MCF 10A (cell line): Measurements from ENCODE around the gene SPPL3. TPM values are rescaled to one million over a fixed set of nuclear protein-coding genes. Genes with fewer than 3 reads are reported as not detected.
A peak's percentile ranks its signal among the peaks of the same experiment; 100 is the strongest.

Source experiments
- BruUV-seq: library from RNA; stranded (reverse); fragments of 400-500 nt; replicated peaks from 2 replicates; lab custom pipeline; 2021; lab: Mats Ljungman, UMichigan
- CTCF ChIA-PET: fragments of 300-600 bp; sonication (Branson Sonifier 250); formaldehyde crosslinking; extraction: SDS; loops from one replicate; lab custom pipeline; 2021; ENCODE audit warnings: antibody characterized with exemption, inconsistent platforms; lab: Yijun Ruan, JAX
- POLR2A ChIA-PET: fragments of 300-600, 350-650 bp; sonication (Branson Sonifier 250); formaldehyde crosslinking; extraction: SDS; loops from one replicate; lab custom pipeline; 2020; ENCODE audit warnings: antibody characterized with exemption, inconsistent platforms; lab: Yijun Ruan, JAX
- DNase-seq: peaks from one replicate; pipeline ENCODE4 v3.0.0-alpha.2; 2018; ENCODE audit not compliant: unreplicated experiment
- H3K27ac Mint-ChIP-seq: one replicate; pipeline ENCODE4 v1.8.0; 2022; ENCODE audit warnings: mild to moderate bottlenecking, low read depth, mixed read lengths; ENCODE audit not compliant: unreplicated experiment
- H3K27me3 Mint-ChIP-seq: one replicate; pipeline ENCODE4 v1.8.0; 2022; ENCODE audit warnings: mixed read lengths; ENCODE audit not compliant: insufficient read depth, unreplicated experiment
- H3K36me3 Mint-ChIP-seq: one replicate; pipeline ENCODE4 v1.8.0; 2022; ENCODE audit warnings: mild to moderate bottlenecking, moderate library complexity, mixed read lengths; ENCODE audit not compliant: insufficient read depth, unreplicated experiment
- H3K4me1 Mint-ChIP-seq: one replicate; pipeline ENCODE4 v1.8.0; 2022; ENCODE audit warnings: mixed read lengths; ENCODE audit not compliant: insufficient read depth, unreplicated experiment
- H3K4me3 Mint-ChIP-seq: one replicate; pipeline ENCODE4 v1.8.0; 2022; ENCODE audit warnings: mild to moderate bottlenecking, moderate library complexity, mixed read lengths; ENCODE audit not compliant: unreplicated experiment
- H3K9me3 Mint-ChIP-seq: one replicate; pipeline ENCODE4 v1.8.0; 2022; ENCODE audit warnings: mixed read lengths; ENCODE audit not compliant: unreplicated experiment
- intact Hi-C: fragments of 100-400 bp; cut with micrococcal nuclease; formaldehyde crosslinking; loops from 2 replicates; pipeline ENCODE4 v1.14.1; 2022
- total RNA-seq: library from RNA; stranded (reverse); gene quantifications from 2 replicates; pipeline ENCODE4 v1.2.3, GENCODE V29; 2022
- TF ChIP-seq, protein P1 (sequence below): fragments of 200-600 bp; IDR thresholded peaks from one replicate; pipeline ENCODE4 v1.8.0; 2022; ENCODE audit warnings: antibody characterized with exemption, mild to moderate bottlenecking; ENCODE audit not compliant: unreplicated experiment

Gene SPPL3
- total RNA-seq, 1 experiment from 2014 or later = 32.6 TPM

DNA sequence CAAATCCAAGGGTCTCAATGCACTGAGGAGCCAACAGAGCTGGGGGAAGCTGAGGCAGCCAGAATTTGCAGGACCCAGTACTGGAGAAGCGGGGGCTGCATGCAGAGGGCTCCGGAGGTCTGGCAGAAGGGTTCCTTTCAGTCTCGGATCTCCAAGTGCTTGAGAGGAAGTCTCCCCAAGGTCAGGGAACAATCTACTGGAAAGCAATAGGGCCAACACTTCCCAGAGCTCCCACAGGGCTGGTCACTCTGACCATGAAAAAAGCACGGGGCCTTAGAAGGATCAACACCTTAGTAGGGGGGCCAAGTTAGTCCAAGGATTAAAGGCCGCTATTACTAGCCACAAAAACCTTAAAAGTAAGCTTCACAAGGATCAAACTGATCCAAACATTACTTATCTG is 31.7 kb downstream of the SPPL3 start:
- no peaks in the 10 kb centered on the region for H3K9me3 Mint-ChIP-seq
- TF ChIP-seq, protein P1, sequence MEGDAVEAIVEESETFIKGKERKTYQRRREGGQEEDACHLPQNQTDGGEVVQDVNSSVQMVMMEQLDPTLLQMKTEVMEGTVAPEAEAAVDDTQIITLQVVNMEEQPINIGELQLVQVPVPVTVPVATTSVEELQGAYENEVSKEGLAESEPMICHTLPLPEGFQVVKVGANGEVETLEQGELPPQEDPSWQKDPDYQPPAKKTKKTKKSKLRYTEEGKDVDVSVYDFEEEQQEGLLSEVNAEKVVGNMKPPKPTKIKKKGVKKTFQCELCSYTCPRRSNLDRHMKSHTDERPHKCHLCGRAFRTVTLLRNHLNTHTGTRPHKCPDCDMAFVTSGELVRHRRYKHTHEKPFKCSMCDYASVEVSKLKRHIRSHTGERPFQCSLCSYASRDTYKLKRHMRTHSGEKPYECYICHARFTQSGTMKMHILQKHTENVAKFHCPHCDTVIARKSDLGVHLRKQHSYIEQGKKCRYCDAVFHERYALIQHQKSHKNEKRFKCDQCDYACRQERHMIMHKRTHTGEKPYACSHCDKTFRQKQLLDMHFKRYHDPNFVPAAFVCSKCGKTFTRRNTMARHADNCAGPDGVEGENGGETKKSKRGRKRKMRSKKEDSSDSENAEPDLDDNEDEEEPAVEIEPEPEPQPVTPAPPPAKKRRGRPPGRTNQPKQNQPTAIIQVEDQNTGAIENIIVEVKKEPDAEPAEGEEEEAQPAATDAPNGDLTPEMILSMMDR = no peak
- BruUV-seq = no TSS peak
- no peak for DNase-seq
- peaks cover 6% of the 10 kb centered on the region for H3K36me3 Mint-ChIP-seq
- intact Hi-C loops = no loop called here
- H3K4me3 Mint-ChIP-seq = no peak overlapping the region
- H3K27ac Mint-ChIP-seq = peak overlapping the region; percentile 51
- H3K4me1 Mint-ChIP-seq = peaks cover 12% of the 10 kb centered on the region
- CTCF ChIA-PET = interaction anchor here (0.6 kb wide), 1 partner anchor 188 kb away, joined by 4 read pairs; no protein-coding TSS in a partner anchor
- POLR2A ChIA-PET = no interaction called here
- no peaks in the 10 kb centered on the region for H3K27me3 Mint-ChIP-seq

DNA sequence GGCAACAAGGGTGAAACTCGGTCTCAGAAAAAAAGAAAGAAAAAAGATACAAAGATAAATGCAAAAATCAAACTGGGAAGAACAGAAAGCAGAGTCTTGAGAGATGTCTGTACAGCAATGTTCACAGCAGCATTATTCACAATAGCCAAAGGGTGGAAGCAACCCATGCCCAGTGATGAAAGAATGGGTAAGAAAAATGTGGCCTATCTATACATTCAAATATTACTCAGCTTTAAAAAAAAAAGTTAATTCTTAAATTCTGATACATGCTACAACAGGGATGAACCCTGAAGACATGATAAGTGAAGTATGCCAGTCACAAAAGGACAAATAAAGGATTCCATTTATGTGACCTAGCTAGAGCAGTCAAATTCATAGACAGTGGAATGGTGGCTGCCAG is 33.7 kb downstream of the SPPL3 start:
- H3K4me3 Mint-ChIP-seq = no peak overlapping the region
- BruUV-seq = no TSS peak
- H3K4me1 Mint-ChIP-seq = peaks cover 20% of the 10 kb centered on the region
- CTCF ChIA-PET = interaction anchor here (1.3 to 1.8 kb wide), 2 partner anchors 13 to 102 kb away, joined by 4 to 6 read pairs; no protein-coding TSS in a partner anchor
- no peak overlapping the region for H3K27ac Mint-ChIP-seq
- DNase-seq = no peak
- no peaks in the 10 kb centered on the region for H3K27me3 Mint-ChIP-seq
- intact Hi-C loops = no loop called here
- H3K9me3 Mint-ChIP-seq = no peaks in the 10 kb centered on the region
- POLR2A ChIA-PET = interaction anchor here (0.7 to 1.5 kb wide), 6 partner anchors 9 to 36 kb away, joined by 3 to 9 read pairs (median 4); partner anchors contain the start of gene SPPL3
- TF ChIP-seq, protein P1 = no peak
- H3K36me3 Mint-ChIP-seq = peaks cover 6% of the 10 kb centered on the region

DNA sequence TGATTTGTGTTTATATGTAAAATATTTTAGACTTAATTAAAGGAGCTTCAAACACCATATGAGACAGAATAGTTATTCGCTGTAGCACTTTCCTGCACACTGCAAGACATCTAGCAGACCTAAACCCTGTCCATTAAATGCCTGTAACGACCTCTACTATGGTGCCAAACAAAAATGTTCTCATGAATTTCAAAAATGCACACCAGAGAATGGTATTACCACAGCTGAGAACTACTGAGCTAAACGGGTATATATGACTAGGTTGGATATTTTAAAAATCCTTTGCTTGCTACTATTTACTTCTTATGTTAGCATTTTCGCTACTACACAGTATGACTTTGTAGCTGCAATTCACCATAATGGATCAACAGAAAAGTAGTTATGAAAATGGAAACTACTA is 34.8 kb downstream of the SPPL3 start:
- Mint-ChIP-seq H3K9me3 (no peaks in the 10 kb centered on the region), H3K4me3 (no peak overlapping the region), H3K27me3 (no peaks in the 10 kb centered on the region), H3K4me1 (peaks cover 20% of the 10 kb centered on the region), H3K36me3 (peaks cover 6% of the 10 kb centered on the region), H3K27ac (no peak overlapping the region)
- TF ChIP-seq, protein P1 = no peak
- DNase-seq = no peak
- CTCF ChIA-PET = interaction anchor here (1.2 to 1.8 kb wide), 2 partner anchors 10 to 103 kb away, joined by 3 to 6 read pairs; no protein-coding TSS in a partner anchor
- no TSS peak for BruUV-seq
- POLR2A ChIA-PET = interaction anchor here (0.7 to 1.5 kb wide), 6 partner anchors 10 to 81 kb away, joined by 3 to 9 read pairs (median 4); partner anchors contain the start of gene SPPL3
- intact Hi-C loops = no loop called here

GRCh38 chr12:120866108-120866507 is 38.0 kb downstream of the SPPL3 start:
- intact Hi-C loops = no loop called here
- Mint-ChIP-seq H3K4me3 (no peak overlapping the region), H3K9me3 (no peaks in the 10 kb centered on the region), H3K27ac (peak overlapping the region; percentile 61), H3K27me3 (no peaks in the 10 kb centered on the region), H3K4me1 (peaks cover 12% of the 10 kb centered on the region), H3K36me3 (peaks cover 8% of the 10 kb centered on the region)
- POLR2A ChIA-PET = interaction anchor here (0.7 kb wide), 1 partner anchor 12 kb away, joined by 3 read pairs; no protein-coding TSS in a partner anchor
- BruUV-seq = no TSS peak
- peak; percentile 86 for DNase-seq
- CTCF ChIA-PET = interaction anchor here (0.6 to 1.3 kb wide), 2 partner anchors 9 to 43 kb away, joined by 4 read pairs; no protein-coding TSS in a partner anchor
- TF ChIP-seq, protein P1 = no peak
